C4-2B (cell line): Measurements from ENCODE around the gene SLN.

Experiments
- CTCF ChIP-seq: fragments of 450-650 bp; conservative IDR thresholded peaks from 2 replicates; pipeline ENCODE4 v1.5.1; 2017; ENCODE audit warnings: mild to moderate bottlenecking
- ZFX ChIP-seq: fragments of 450-650 bp; IDR thresholded peaks from 2 replicates; pipeline ENCODE4 v1.6.1; 2017

DNA sequence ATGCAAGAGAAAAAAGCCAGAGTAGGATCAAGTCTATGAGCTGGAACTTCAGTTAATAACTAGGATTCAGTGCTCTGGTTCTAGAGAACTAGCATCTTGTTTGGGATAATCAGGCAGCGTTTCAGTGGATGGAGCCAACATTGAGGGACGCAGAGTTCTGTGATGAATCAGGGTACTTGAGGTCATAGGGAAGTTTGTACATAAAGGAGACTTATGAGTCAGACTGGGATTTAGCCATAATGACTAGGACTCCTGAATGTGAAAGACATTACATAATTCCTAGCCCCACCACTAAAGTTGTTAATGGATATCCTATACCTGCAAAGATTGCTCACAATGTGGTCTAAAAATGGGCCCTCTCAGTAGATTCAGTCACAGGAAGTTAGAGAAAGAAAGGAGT is 6.8 kb downstream of the SLN start:
- TF ChIP-seq CTCF: no peak
- no peak for TF ChIP-seq ZFX
